ENCODE results near the gene SNRK.

Gene SNRK

DNA sequence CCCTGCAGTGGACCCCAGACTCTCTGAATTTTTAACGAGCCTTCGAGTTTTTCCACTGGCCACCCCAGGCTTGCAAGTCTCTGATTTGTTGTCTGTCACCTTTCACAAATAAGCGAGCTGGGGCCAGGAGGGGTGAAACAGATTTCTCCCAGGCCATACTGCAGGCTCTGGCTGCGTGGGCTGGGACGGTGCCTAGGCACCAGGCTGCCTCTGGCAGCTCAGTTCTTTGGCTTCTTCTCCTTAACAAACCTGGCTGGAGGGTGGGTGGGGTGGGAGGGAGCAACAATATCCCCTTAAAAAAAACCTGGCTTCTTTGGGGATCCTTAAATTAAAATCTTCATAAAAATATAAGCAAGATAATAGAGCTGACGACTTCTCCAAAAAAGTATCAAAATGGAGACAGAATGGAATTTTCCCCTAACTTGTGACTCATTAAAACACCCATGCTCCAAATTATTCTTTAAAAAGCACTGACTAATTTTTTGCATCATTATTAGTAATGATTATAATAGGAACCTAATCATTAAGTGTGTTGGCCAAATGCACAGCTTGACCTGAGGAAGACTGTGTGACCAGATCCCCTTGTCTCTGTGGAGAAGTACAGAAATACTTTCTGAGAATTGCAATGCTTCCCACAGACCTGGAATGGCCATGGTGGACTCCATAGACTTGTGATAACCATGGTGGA, 84.1 kb downstream of the SNRK start:
- FAIRE-seq (no peak), DNase-seq (ENCODE audit: insufficient read length, low spot score) (no peak)
- TF ChIP-seq POU2F2 (IDR thresholded peaks at IDR 0.05; ENCODE audit: low read depth, low read length), result no peak
- TF ChIP-seq TAF1 (IDR thresholded peaks at IDR 0.05; ENCODE audit: low read depth, low read length), result no peak
- no peak for TF ChIP-seq SPI1 (IDR thresholded peaks at IDR 0.05; ENCODE audit: low read depth, low read length)

DNA sequence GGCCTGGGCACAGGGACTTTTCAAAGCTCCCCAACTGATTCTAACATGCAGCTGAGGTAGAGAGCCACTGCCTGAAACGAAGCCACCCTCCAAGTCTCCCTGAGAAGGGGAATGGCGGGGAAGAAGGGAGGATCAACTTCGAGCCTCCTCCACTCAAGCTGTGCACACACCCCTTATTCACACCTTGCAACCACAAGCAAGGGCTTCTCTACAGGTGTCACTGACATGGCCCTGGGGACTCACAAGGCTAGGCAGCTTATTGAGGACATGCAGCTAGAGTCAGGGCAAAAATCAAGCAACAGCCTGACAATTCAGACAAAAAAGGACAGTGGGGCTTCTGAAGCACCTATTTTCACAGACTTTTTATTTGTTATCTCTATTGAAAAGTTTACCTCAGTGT, 85.2 kb downstream of the SNRK start:
- TF ChIP-seq PAX5 (IDR thresholded peaks at IDR 0.05; ENCODE audit: insufficient read depth, low read length, severe bottlenecking) (no peak), POLR2AphosphoS5 (IDR thresholded peaks at IDR 0.05; ENCODE audit: low read depth, low read length) (no peak), SPI1 (IDR thresholded peaks at IDR 0.05; ENCODE audit: low read depth, low read length) (no peak), POU2F2 (IDR thresholded peaks at IDR 0.05; ENCODE audit: low read depth, low read length) (no peak), POLR2A (IDR thresholded peaks at IDR 0.05; ENCODE audit: low read depth, low read length) (no peak), TAF1 (IDR thresholded peaks at IDR 0.05; ENCODE audit: low read depth, low read length) (no peak)
- DNase-seq (ENCODE audit: insufficient read length, low spot score) (no peak), FAIRE-seq (no peak)

DNA sequence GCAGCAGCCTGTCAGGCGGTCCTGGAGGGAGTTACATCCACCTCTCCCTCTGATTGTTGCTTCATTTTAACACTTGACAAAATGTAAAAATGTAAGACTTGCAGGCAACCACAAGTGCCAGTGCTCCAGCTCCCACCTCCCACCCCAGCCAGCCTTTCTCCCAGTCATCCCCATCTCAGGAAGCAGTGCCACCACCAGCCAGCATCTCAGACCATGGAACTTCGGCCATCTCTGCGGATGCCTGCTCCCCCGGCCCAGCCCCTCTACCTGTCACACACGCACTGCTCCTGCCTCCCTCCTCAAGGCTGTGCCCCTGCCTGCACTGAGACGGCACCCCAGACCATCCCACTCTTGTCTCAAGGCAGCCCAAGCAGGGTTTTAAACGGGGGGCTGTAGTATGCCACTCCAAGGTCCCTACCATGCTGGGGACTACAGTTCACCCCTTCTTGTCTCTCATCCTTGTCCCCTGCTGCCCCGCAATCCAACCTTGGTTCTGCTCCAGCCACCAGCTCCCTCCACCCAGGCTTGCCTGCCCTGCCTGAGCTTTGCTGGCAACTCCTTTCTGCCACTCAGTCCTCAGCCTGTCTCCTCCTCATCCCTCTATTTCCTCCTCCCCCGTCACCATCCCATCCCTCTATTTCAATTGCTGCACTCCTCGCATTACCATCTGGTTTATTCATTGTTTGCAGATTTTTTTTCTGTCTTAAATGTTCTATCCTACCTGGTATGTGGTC, 85.8 kb downstream of the SNRK start:
- no peak for DNase-seq (ENCODE audit: insufficient read length, low spot score)
- FAIRE-seq, result no peak
- TF ChIP-seq SPI1 (IDR thresholded peaks at IDR 0.05; ENCODE audit: low read depth, low read length) (no peak), POLR2A (IDR thresholded peaks at IDR 0.05; ENCODE audit: low read depth, low read length) (no peak), POLR2AphosphoS5 (IDR thresholded peaks at IDR 0.05; ENCODE audit: low read depth, low read length) (no peak), PAX5 (IDR thresholded peaks at IDR 0.05; ENCODE audit: insufficient read depth, low read length, severe bottlenecking) (no peak), POU2F2 (IDR thresholded peaks at IDR 0.05; ENCODE audit: low read depth, low read length) (no peak), TAF1 (IDR thresholded peaks at IDR 0.05; ENCODE audit: low read depth, low read length) (no peak)

DNA sequence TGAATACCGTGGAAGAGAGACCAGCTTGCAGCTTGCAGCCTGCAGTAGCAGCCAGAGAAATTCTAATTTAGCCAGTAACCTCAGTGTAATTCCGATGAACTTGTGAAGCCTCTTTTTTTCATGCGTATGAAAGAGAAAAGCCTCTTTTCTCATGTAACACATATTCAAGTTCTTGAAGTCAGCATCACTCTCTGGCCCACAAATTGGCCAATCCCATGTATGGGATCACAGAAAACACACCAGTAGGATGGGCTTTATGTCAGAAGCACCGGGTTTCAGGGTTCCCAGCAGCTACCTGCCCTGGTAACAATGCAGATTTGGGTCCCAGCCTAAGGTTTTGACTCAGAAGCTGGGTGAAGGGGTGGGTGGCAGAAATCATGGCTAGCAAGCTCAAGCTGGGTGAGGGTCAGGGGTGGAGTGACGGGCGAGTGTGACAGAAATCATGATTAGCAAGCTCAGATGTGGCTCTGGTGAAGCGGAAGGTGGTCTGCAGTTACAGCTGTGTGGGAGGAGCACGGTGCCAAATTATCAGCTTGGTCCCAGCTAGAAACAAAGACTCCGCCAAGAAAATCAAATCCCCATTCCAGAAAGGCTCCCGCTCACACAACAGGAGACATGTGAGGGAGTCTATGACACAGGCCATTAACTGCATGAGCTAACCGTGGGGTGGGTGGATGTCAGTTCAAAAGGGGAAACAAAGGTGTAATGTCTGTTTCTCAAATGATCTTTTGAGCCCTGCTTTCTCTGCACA, 86.6 kb downstream of the SNRK start:
- DNase-seq (ENCODE audit: insufficient read length, low spot score) (no peak), FAIRE-seq (no peak)
- TF ChIP-seq POLR2AphosphoS5 (IDR thresholded peaks at IDR 0.05; ENCODE audit: low read depth, low read length) (no peak), TAF1 (IDR thresholded peaks at IDR 0.05; ENCODE audit: low read depth, low read length) (no peak), POLR2A (IDR thresholded peaks at IDR 0.05; ENCODE audit: low read depth, low read length) (no peak), PAX5 (IDR thresholded peaks at IDR 0.05; ENCODE audit: insufficient read depth, low read length, severe bottlenecking) (no peak), SPI1 (IDR thresholded peaks at IDR 0.05; ENCODE audit: low read depth, low read length) (no peak), POU2F2 (IDR thresholded peaks at IDR 0.05; ENCODE audit: low read depth, low read length) (no peak)

DNA sequence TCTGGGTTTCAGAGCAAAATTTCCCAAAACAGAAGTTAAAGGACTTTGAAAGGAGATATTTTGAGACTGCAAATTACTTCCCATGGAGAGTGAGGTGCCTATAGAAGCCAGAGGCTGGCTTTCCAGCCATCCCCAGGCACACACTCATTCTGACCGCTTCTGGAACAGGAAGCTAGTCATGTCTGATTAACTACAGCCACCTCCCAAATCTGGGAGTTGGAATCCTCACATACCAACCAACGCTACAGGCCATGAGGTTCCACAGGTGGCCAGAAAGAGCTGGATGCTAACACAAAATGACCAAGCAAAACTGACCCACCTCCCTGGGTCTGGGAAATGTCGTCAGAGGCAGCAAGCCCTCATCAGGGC, 87.2 kb downstream of the SNRK start:
- DNase-seq (ENCODE audit: insufficient read length, low spot score) (no peak), FAIRE-seq (no peak)
- TF ChIP-seq PAX5 (IDR thresholded peaks at IDR 0.05; ENCODE audit: insufficient read depth, low read length, severe bottlenecking) (no peak), TAF1 (IDR thresholded peaks at IDR 0.05; ENCODE audit: low read depth, low read length) (no peak), SPI1 (IDR thresholded peaks at IDR 0.05; ENCODE audit: low read depth, low read length) (no peak), POLR2AphosphoS5 (IDR thresholded peaks at IDR 0.05; ENCODE audit: low read depth, low read length) (no peak), POU2F2 (IDR thresholded peaks at IDR 0.05; ENCODE audit: low read depth, low read length) (no peak), POLR2A (IDR thresholded peaks at IDR 0.05; ENCODE audit: low read depth, low read length) (no peak)

DNA sequence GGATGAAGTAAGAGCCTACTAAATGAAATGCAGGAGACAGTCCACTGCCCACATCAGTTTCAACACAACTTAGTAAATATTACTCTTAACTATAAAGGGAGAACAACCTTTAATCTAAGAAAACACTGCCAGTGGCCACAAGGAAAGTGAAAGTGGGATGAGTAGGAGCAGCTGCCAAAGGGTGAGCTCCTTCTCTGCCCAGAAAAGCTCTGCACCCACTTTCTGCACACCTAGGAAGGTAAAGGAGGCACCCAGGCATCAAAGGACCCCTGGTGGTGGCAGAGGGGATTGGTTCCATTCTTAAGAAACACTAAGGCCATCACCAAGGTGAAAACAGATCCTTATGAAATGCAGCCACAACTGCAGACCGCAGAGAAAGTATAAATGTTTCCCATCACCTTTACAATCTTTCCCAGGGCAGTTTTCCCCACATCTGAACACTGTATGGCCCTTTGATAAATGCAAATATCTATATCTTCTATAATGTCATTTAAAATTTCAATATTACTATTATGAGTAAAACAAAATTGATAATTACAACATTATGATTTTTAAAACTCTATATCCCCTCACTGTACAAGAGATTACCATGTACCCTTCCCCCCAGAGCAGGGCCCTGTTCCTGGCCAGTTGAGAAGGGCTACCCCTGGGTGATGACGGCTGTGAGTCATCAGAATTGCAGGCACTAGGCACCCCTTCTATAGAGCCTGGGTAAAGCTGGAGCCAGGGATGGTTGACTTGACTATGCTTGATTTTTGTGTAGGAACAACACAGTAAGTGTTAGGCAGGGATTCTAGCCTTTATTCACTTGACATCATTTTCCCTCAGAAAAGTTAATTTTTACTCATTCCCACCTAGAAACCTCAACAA, 92.0 kb downstream of the SNRK start:
- DNase-seq (ENCODE audit: insufficient read length, low spot score) (peak; percentile 65), FAIRE-seq (no peak)
- TF ChIP-seq POLR2A (IDR thresholded peaks at IDR 0.05; ENCODE audit: low read depth, low read length) (no peak), POU2F2 (IDR thresholded peaks at IDR 0.05; ENCODE audit: low read depth, low read length) (no peak), POLR2AphosphoS5 (IDR thresholded peaks at IDR 0.05; ENCODE audit: low read depth, low read length) (no peak), TAF1 (IDR thresholded peaks at IDR 0.05; ENCODE audit: low read depth, low read length) (no peak), PAX5 (IDR thresholded peaks at IDR 0.05; ENCODE audit: insufficient read depth, low read length, severe bottlenecking) (no peak), SPI1 (IDR thresholded peaks at IDR 0.05; ENCODE audit: low read depth, low read length) (no peak)

DNA sequence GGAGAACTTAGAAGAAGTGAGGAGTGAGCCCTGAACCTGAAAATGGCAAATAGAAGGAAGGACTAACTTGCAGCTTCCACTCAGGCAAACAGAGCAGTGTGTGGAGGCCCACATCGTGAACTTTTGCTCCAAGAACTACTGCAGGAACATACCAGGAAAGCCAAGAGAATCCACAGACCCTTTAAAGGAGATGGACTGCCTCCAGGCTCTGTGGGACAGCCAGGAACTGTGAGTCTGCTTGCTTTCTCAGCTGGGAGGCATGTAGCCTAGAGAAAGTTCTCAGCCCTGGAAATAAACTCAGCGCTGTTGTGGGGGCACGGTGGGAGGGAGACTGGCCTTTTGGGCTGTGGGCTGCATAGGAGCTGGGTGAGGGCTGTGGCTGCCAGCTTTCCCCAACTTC, 93.0 kb downstream of the SNRK start:
- TF ChIP-seq SPI1 (IDR thresholded peaks at IDR 0.05; ENCODE audit: low read depth, low read length), result no peak
- no peak for TF ChIP-seq POU2F2 (IDR thresholded peaks at IDR 0.05; ENCODE audit: low read depth, low read length)
- no peak for TF ChIP-seq POLR2A (IDR thresholded peaks at IDR 0.05; ENCODE audit: low read depth, low read length)
- TF ChIP-seq TAF1 (IDR thresholded peaks at IDR 0.05; ENCODE audit: low read depth, low read length), result no peak
- no peak for TF ChIP-seq POLR2AphosphoS5 (IDR thresholded peaks at IDR 0.05; ENCODE audit: low read depth, low read length)
- TF ChIP-seq PAX5 (IDR thresholded peaks at IDR 0.05; ENCODE audit: insufficient read depth, low read length, severe bottlenecking), result no peak
- FAIRE-seq (no peak), DNase-seq (ENCODE audit: insufficient read length, low spot score) (no peak)

DNA sequence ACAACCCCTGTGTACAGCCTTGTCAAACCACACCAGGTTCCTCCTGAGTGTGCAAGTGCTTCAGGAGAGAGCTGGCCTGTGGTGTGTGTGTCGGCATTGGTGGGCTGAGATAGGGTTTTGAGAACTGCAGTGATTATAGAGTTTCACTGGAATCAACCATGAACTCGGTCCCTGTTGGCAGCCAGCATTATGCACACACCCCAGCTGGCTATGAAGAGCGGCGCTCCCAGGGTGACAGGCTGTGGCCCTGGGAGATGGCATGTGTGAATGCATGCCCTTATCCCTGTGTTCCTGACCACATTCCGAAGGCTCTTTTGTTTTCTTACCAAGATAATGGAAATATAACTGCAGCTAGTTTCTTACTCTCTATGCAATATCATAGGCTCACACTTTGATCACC, 101.8 kb downstream of the SNRK start:
- DNase-seq (ENCODE audit: insufficient read length, low spot score) (no peak), FAIRE-seq (no peak)
- TF ChIP-seq SPI1 (IDR thresholded peaks at IDR 0.05; ENCODE audit: low read depth, low read length) (no peak), POLR2A (IDR thresholded peaks at IDR 0.05; ENCODE audit: low read depth, low read length) (no peak), POU2F2 (IDR thresholded peaks at IDR 0.05; ENCODE audit: low read depth, low read length) (no peak), TAF1 (IDR thresholded peaks at IDR 0.05; ENCODE audit: low read depth, low read length) (no peak), POLR2AphosphoS5 (IDR thresholded peaks at IDR 0.05; ENCODE audit: low read depth, low read length) (no peak), PAX5 (IDR thresholded peaks at IDR 0.05; ENCODE audit: insufficient read depth, low read length, severe bottlenecking) (no peak)
